Activated T-cell treated with anti-CD3 and anti-CD28 coated beads, Interleukin-2, amount 50 U/mL, for 4 hours (primary cell): ENCODE data around the gene LRRC28. TPM values are rescaled to one million over a fixed set of nuclear protein-coding genes. Genes with fewer than 3 reads are reported as not detected.
A peak's percentile ranks its signal among the peaks of the same experiment; 100 is the strongest.

Experiments used
- ATAC-seq, 2 donors: fragments of 200-7000 bp; cut with Tn5 transposase; one replicate each; pipeline ENCODE4 v1.10.0; 2021
- DNase-seq: peaks from one replicate; pipeline ENCODE4 v3.0.0-alpha.2; 2020
- H3K27me3 Mint-ChIP-seq: one replicate; pipeline ENCODE4 v1.8.0; 2021; ENCODE audit warnings: low read depth, mixed read lengths
- H3K36me3 Mint-ChIP-seq: one replicate; pipeline ENCODE4 v1.8.0; 2022; ENCODE audit warnings: mixed read lengths; ENCODE audit not compliant: insufficient read depth
- H3K4me1 Mint-ChIP-seq: one replicate; pipeline ENCODE4 v1.8.0; 2021; ENCODE audit warnings: low read depth, mixed read lengths
- H3K4me3 Mint-ChIP-seq: one replicate; pipeline ENCODE4 v1.8.0; 2021; ENCODE audit warnings: mild to moderate bottlenecking, moderate library complexity, mixed read lengths
- H3K9me3 Mint-ChIP-seq: one replicate; pipeline ENCODE4 v1.8.0; 2021; ENCODE audit warnings: mixed read lengths
- total RNA-seq, 3 donors: library from RNA; stranded (reverse); gene quantifications; one replicate each; pipeline ENCODE4 v1.2.1, GENCODE V29; 2021

LRRC28 gene
- total RNA-seq, 3 donors from 2014 or later: 8.6 to 11.3 (median 9.4) TPM

GRCh38 chr15:99238849-99239248, 12.4 kb upstream of the LRRC28 start:
- no peaks in the 10 kb centered on the region for H3K9me3 Mint-ChIP-seq
- H3K27me3 Mint-ChIP-seq: no peaks in the 10 kb centered on the region
- no peaks in the 10 kb centered on the region for H3K4me1 Mint-ChIP-seq
- no peaks in the 10 kb centered on the region for H3K36me3 Mint-ChIP-seq
- DNase-seq (no peak), ATAC-seq (no peak)
- no peak overlapping the region for H3K4me3 Mint-ChIP-seq

DNA sequence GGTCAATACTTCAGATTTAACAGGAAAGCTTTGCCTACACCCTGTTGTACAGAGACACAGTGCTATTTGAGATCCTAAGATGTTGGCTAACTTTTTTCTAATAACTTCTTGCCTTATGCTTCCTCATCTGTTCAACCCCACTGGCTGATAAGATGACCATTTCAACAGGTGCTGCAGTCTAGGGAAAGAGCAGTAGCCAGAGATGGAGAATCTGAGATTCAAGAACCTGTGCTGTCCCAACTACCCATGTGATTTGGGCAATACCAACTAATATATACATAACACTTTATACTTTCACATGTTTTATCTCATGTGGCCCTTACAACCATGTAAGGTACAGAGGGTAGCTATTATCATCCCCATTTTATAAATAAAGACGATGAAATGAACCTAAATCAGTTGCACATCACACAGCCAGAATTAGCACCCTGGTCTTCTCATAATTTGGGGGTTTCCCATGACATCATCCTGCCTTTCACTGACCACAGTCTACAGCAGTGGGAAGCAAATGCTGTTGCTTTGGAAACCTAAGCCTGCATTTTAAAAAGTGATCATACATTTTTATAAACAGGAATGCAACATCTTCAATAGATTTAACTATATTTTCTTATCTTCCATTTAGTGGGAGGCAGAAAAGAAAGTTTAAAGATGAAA, 11.6 kb upstream of the LRRC28 start:
- H3K36me3 Mint-ChIP-seq: no peaks in the 10 kb centered on the region
- peak in 1 of 2 donors; percentile 46 for ATAC-seq
- H3K4me1 Mint-ChIP-seq: no peaks in the 10 kb centered on the region
- H3K27me3 Mint-ChIP-seq: no peaks in the 10 kb centered on the region
- no peak overlapping the region for H3K4me3 Mint-ChIP-seq
- no peak for DNase-seq
- H3K9me3 Mint-ChIP-seq: no peaks in the 10 kb centered on the region

DNA sequence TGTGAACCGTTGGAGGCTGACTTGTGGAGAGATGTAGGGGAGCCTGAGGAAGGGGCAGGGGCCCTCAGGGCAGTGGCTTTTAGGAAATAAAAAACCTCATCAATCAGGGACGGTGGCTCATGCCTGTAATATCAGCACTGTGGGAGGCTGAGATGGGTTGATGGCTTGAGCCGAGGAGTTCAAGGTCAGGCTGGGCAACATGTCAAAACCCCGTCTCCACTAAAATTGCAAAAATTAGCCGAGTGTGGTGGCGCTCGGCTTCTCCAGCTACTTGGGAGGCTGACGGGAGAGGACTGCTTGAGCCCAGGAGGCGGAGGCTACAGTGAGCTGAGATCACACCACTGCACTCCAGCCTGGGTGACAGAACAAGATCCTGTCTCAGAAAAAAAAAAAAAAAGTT, 9.5 kb upstream of the LRRC28 start:
- ATAC-seq (no peak), DNase-seq (no peak)
- Mint-ChIP-seq H3K4me1 (no peaks in the 10 kb centered on the region), H3K4me3 (no peak overlapping the region), H3K36me3 (no peaks in the 10 kb centered on the region), H3K27me3 (no peaks in the 10 kb centered on the region), H3K9me3 (no peaks in the 10 kb centered on the region)

DNA sequence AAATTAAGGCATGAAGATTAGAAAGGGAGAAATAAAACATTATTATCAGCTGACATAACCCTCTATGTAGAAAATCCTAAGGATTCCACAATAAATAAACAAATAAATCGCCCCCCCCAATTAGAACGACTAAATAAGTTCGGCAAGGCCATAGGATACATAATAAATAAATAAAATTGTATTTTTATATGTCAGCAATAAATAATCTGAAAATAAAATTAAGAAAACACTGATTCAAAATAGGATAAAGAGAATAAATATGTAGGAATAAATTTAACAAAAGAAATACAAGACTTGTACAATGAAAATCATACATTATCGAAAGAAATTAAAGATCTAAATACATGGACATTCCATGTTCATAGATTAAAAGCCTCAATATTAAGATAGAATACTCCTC, 7.0 kb upstream of the LRRC28 start:
- Mint-ChIP-seq H3K27me3 (no peaks in the 10 kb centered on the region), H3K4me3 (no peak overlapping the region), H3K36me3 (no peaks in the 10 kb centered on the region), H3K4me1 (no peaks in the 10 kb centered on the region), H3K9me3 (no peaks in the 10 kb centered on the region)
- ATAC-seq (no peak), DNase-seq (no peak)

GRCh38 chr15:99247062-99247461, 4.2 kb upstream of the LRRC28 start:
- Mint-ChIP-seq H3K4me3 (no peak overlapping the region), H3K9me3 (no peaks in the 10 kb centered on the region), H3K36me3 (no peaks in the 10 kb centered on the region), H3K4me1 (peaks cover 11% of the 10 kb centered on the region), H3K27me3 (no peaks in the 10 kb centered on the region)
- ATAC-seq (no peak), DNase-seq (no peak)

- Mint-ChIP-seq H3K27me3 (no peaks in the 10 kb centered on the region), H3K36me3 (no peaks in the 10 kb centered on the region), H3K4me3 (no peak overlapping the region), H3K4me1 (peaks cover 21% of the 10 kb centered on the region), H3K9me3 (no peaks in the 10 kb centered on the region)
- ATAC-seq: no peak
- DNase-seq: no peak
Observed at GRCh38 chr15:99248000-99248715, 3.1 kb upstream of the LRRC28 start.

- H3K4me1 Mint-ChIP-seq: peaks cover 31% of the 10 kb centered on the region
- no peaks in the 10 kb centered on the region for H3K27me3 Mint-ChIP-seq
- no peak for ATAC-seq
- H3K4me3 Mint-ChIP-seq: peak within 1 kb of the TSS; percentile 90
- DNase-seq: no peak
- H3K9me3 Mint-ChIP-seq: no peaks in the 10 kb centered on the region
- no peaks in the 10 kb centered on the region for H3K36me3 Mint-ChIP-seq
Observed at GRCh38 chr15:99249270-99249841, 1.9 kb upstream of the LRRC28 start, which contains the start of gene TTC23. TTC23 (minus strand) TSS chr15:99249581; CDS start chr15:99228712, 20,869 bp downstream.

DNA sequence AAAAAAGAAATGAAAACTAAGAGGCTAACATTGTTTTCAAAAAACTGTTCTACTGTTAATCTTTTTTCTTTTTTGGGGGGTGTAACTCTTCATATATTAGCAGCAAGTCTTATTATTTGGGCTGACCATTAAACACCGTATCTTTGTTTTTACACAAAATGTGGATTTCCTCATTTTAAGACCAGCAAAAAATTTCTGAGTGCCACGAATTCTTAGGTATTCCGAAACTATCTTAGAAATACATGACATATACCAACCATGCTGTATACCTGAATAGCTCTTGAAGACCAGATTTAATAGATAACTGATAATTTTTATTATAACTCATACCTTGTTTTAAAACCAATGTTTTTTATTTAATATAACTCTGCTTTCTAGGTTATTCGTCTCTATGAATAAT, 1.3 kb upstream of the LRRC28 start:
- ATAC-seq: no peak
- no peak for DNase-seq
- no peaks in the 10 kb centered on the region for H3K9me3 Mint-ChIP-seq
- H3K27me3 Mint-ChIP-seq: no peaks in the 10 kb centered on the region
- H3K36me3 Mint-ChIP-seq: no peaks in the 10 kb centered on the region
- peaks cover 31% of the 10 kb centered on the region for H3K4me1 Mint-ChIP-seq
- peak overlapping the region; percentile 20 for H3K4me3 Mint-ChIP-seq

- DNase-seq: no peak
- H3K4me3 Mint-ChIP-seq: peak overlapping the region; percentile 90
- H3K36me3 Mint-ChIP-seq: no peaks in the 10 kb centered on the region
- no peak for ATAC-seq
- H3K27me3 Mint-ChIP-seq: no peaks in the 10 kb centered on the region
- H3K4me1 Mint-ChIP-seq: peaks cover 31% of the 10 kb centered on the region
- H3K9me3 Mint-ChIP-seq: no peaks in the 10 kb centered on the region
Observed at GRCh38 chr15:99250494-99250856, 806 bp upstream of the LRRC28 start.

- DNase-seq: no peak
- Mint-ChIP-seq H3K4me3 (peak overlapping the region; percentile 90), H3K4me1 (peaks cover 31% of the 10 kb centered on the region), H3K27me3 (no peaks in the 10 kb centered on the region), H3K36me3 (peaks cover 9% of the 10 kb centered on the region), H3K9me3 (no peaks in the 10 kb centered on the region)
- ATAC-seq: no peak
Observed at GRCh38 chr15:99252326-99252725, 1.0 kb downstream of the LRRC28 start.

- no peak for ATAC-seq
- peaks cover 19% of the 10 kb centered on the region for H3K36me3 Mint-ChIP-seq
- DNase-seq: no peak
- no peaks in the 10 kb centered on the region for H3K27me3 Mint-ChIP-seq
- H3K9me3 Mint-ChIP-seq: no peaks in the 10 kb centered on the region
- H3K4me1 Mint-ChIP-seq: peaks cover 31% of the 10 kb centered on the region
- H3K4me3 Mint-ChIP-seq: peak overlapping the region; percentile 4
Observed at GRCh38 chr15:99253381-99254090, 2.3 kb downstream of the LRRC28 start.

- peaks cover 18% of the 10 kb centered on the region for H3K4me1 Mint-ChIP-seq
- ATAC-seq (no peak), DNase-seq (no peak)
- no peaks in the 10 kb centered on the region for H3K9me3 Mint-ChIP-seq
- H3K36me3 Mint-ChIP-seq: peaks cover 24% of the 10 kb centered on the region
- no peaks in the 10 kb centered on the region for H3K27me3 Mint-ChIP-seq
- H3K4me3 Mint-ChIP-seq: no peak overlapping the region
Observed at GRCh38 chr15:99257107-99257750, 5.9 kb downstream of the LRRC28 start.

DNA sequence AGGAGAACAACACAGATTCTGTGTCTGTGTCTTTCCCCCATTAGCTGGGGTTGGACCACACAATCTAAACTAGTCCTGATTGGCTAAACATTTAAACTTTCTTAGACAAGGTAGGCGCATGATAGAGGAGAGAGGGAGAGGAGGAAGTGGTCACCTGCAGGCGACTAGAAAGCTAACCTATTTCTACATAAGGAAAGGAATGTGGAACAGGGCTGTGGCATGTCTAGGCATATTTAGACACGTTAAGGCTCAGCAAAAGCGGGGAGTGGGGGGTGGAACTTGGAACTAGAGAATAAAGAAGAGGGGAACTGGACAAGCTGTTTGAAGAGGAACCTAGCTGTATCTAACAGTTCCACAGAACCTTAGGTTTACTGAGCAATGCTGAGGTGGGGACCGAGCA, 12.8 kb downstream of the LRRC28 start:
- H3K9me3 Mint-ChIP-seq: no peaks in the 10 kb centered on the region
- DNase-seq (no peak), ATAC-seq (no peak)
- H3K4me3 Mint-ChIP-seq: no peak overlapping the region
- no peaks in the 10 kb centered on the region for H3K27me3 Mint-ChIP-seq
- peaks cover 8% of the 10 kb centered on the region for H3K36me3 Mint-ChIP-seq
- no peaks in the 10 kb centered on the region for H3K4me1 Mint-ChIP-seq

- H3K4me1 Mint-ChIP-seq: no peaks in the 10 kb centered on the region
Observed at GRCh38 chr15:99265541-99266070, 14.3 kb downstream of the LRRC28 start.

More at GRCh38 chr15:99265541-99266070, 14.3 kb downstream of the LRRC28 start:
- ATAC-seq (no peak), DNase-seq (no peak)
- Mint-ChIP-seq H3K27me3 (no peaks in the 10 kb centered on the region), H3K36me3 (peaks cover 6% of the 10 kb centered on the region), H3K4me3 (no peak overlapping the region), H3K9me3 (no peaks in the 10 kb centered on the region)
